Hindlimb muscle (tissue), 1 donor: ENCODE data around the gene CCDC171. TPM values are rescaled to one million over a fixed set of nuclear protein-coding genes. Genes with fewer than 3 reads are reported as not detected.

Source experiments
- DNase-seq: peaks from one replicate; pipeline ENCODE4 v3.0.0-alpha.2; 2013
- polyA plus RNA-seq: library from polyadenylated mRNA; unstranded; fragments of 120-200 nt; gene quantifications from one replicate; pipeline ENCODE4 v1.2.1, GENCODE V29; 2013; ENCODE audit not compliant: insufficient read length

The CCDC171 gene
- polyA plus RNA-seq, 1 donor, result 2.2 TPM

GRCh38 chr9:16004613-16005012 lies 451.8 kb downstream of the CCDC171 start:
- DNase-seq, result no peak

DNA sequence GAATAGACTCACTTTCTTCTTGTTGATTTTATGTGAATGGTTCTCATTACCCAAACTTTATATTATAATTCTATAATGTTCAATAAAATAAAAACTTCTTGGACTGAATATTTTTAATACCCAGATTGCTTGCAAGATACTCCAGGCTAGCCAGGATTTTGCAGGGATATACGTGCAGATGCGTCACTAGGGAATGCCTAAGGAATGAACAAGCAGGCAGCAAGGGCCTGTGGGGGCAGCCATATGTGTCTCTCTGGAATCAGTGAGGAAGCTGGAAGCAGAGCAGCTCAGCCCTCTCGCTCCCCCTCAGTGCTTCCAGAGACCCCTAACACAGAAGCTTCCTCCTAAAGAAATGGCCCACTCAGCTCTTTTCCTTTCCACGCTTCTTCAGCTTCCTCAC lies 457.4 kb downstream of the CCDC171 start:
- DNase-seq, result no peak

- DNase-seq, result no peak
Observed at GRCh38 chr9:16012621-16013020, 459.8 kb downstream of the CCDC171 start.

DNA sequence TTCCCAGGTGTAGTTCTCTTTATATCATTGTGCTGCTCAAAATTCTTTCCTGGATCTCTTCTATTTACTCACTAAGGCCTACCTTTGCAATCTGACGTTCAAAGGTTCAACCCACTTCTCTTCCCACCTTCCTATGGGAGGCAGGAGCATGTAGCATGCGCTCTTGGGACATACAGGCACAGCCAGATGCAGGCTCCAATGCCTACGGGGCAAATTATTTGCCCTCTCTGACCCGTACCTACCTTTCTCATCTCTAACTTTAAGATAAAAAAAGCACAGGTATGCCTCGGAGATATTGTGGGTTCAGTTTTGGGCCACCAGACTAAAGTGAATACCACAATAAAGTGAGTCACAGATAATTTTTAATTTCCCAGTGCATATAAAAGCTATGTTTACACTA lies 460.5 kb downstream of the CCDC171 start:
- no peak for DNase-seq

DNA sequence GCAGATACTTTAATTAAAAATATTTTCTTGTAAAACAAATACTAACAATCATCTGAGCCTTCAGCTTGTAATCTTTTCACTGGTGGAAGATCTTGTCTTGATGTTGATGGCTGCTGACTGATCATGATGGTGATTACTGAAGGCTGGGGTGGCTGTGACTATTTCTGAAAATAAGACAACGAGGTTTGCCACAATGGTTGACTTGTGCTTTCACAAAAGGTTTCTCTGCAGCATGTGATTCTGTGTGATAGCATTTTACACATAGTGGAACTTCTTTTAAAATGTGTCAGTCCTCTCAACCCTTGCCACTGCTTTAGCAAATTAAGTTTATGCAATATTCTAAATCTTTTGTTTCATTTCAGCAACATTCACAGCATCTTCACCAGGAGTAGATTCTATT lies 461.0 kb downstream of the CCDC171 start:
- no peak for DNase-seq

GRCh38 chr9:16022228-16022627 lies 469.4 kb downstream of the CCDC171 start:
- DNase-seq, result no peak

- DNase-seq, result no peak
Observed at GRCh38 chr9:16023446-16023845, 470.6 kb downstream of the CCDC171 start.

Other genes with a start within 250 kb of the CCDC171 start
- gene TTC39B, start 245.8 kb upstream of the CCDC171 start, polyA plus RNA-seq, result 1.7 TPM
- gene SNAPC3, start 130.2 kb upstream of the CCDC171 start, polyA plus RNA-seq, result 27.6 TPM
- gene PSIP1, start 42.1 kb upstream of the CCDC171 start, polyA plus RNA-seq, result 63.3 TPM